ENCODE data around the gene TMEM132C.

Gene TMEM132C

DNA sequence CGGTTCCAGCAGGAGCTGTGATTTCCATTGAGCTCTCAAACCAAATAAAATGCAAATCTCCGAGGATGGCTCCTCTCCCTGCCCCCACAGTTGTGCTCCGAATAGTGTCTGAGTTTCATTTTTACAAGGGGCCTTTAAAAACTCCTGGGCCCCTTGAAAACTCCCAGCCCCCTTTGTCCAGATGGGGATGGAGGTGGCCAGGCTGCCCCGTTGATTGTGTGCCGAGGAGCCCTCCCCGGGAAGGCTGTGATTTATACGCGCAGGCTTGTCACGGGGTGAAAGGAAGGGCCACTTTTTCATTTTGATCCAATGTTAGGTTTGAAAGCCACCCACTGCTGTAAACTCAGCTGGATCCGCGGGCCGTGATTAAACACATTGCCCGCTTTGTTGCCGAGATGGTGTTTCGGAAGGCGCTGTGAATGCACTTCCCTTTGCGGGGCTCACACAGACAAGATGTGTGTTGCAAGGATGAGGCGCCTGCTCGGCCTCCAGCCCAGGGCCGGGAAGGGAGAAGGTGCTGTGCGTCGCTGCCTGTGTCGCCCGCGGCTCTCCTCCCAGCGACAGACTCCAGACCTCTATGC lies 98.8 kb downstream of the TMEM132C start:
- ChIA-PET POLR2A (no interaction called here), CTCF (no interaction called here)
- H3K4me3 ChIP-seq (ENCODE audit: low read depth, low read length): no peak overlapping the region
- TF ChIP-seq, protein P1, sequence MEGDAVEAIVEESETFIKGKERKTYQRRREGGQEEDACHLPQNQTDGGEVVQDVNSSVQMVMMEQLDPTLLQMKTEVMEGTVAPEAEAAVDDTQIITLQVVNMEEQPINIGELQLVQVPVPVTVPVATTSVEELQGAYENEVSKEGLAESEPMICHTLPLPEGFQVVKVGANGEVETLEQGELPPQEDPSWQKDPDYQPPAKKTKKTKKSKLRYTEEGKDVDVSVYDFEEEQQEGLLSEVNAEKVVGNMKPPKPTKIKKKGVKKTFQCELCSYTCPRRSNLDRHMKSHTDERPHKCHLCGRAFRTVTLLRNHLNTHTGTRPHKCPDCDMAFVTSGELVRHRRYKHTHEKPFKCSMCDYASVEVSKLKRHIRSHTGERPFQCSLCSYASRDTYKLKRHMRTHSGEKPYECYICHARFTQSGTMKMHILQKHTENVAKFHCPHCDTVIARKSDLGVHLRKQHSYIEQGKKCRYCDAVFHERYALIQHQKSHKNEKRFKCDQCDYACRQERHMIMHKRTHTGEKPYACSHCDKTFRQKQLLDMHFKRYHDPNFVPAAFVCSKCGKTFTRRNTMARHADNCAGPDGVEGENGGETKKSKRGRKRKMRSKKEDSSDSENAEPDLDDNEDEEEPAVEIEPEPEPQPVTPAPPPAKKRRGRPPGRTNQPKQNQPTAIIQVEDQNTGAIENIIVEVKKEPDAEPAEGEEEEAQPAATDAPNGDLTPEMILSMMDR (IDR thresholded peaks at IDR 0.05; ENCODE audit: insufficient read depth, low read length, missing control alignments): no peak
- no peak for DNase-seq (ENCODE audit: low read depth, low spot score)

DNA sequence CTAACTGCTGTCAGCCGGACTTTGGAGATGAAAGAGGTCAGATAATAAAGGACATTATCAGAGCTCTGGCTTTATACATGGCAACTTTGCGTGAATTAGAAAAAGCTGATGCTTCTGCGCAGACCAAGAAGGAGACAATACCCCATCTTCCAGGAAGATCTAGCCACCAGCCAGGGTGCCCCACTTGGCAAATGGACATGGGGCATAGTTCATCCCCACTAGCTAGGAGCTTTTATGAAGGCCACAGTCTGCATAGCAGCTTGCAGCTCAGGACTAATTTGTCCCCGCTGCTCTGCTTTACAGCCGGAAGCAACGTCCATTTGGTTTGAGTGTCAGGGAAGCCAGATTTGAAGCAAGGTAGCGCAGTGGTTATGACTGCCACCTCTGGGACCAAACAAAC lies 101.0 kb downstream of the TMEM132C start:
- no peak for DNase-seq (ENCODE audit: low read depth, low spot score)
- ChIA-PET CTCF (no interaction called here), POLR2A (no interaction called here)
- TF ChIP-seq, protein P1 (IDR thresholded peaks at IDR 0.05; ENCODE audit: insufficient read depth, low read length, missing control alignments): no peak
- no peak overlapping the region for H3K4me3 ChIP-seq (ENCODE audit: low read depth, low read length)

DNA sequence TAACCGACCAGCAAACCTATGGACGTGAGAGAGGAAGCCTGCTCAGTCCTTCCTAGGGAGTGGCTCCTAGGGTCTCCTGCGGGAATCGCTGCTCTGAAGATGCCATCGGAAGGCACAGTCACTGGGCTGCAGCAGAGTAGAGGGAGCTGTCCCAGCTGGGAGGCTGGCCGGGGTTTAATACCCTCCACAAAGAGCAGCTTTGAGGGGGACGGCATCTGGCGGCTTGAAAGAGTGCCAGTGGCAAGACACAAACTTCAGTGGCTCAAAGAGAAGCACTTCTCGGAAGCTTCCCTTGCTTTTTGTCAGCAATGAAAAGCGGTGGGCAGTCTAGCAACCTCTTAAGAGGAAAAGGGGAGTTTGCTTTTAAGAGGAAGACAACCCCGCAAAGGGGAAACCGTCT lies 114.6 kb downstream of the TMEM132C start:
- TF ChIP-seq, protein P1 (IDR thresholded peaks at IDR 0.05; ENCODE audit: insufficient read depth, low read length, missing control alignments): no peak
- CTCF ChIA-PET: no interaction called here
- no peak for DNase-seq (ENCODE audit: low read depth, low spot score)
- POLR2A ChIA-PET: no interaction called here
- no peak overlapping the region for H3K4me3 ChIP-seq (ENCODE audit: low read depth, low read length)

DNA sequence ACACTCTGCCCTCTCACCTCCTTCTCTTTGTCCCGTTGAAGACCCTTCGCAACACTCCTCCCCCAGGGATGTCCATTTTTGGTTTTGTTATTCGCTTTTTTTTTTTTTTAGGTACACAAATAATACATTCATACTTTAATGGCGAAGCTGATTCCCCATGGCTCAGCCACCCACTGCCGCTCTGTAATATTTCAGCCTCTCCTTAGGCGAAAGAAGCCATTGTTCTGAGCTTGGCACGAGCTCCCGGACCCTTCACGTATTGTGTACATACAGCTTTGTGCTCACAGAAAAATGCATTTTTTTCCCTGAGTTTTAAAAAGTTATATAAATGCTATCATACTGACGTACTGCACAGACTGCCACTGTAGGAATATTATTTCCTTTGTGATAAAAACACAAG lies 115.0 kb downstream of the TMEM132C start:
- TF ChIP-seq, protein P1 (IDR thresholded peaks at IDR 0.05; ENCODE audit: insufficient read depth, low read length, missing control alignments): no peak
- CTCF ChIA-PET: no interaction called here
- no peak for DNase-seq (ENCODE audit: low read depth, low spot score)
- POLR2A ChIA-PET: no interaction called here
- H3K4me3 ChIP-seq (ENCODE audit: low read depth, low read length): no peak overlapping the region

DNA sequence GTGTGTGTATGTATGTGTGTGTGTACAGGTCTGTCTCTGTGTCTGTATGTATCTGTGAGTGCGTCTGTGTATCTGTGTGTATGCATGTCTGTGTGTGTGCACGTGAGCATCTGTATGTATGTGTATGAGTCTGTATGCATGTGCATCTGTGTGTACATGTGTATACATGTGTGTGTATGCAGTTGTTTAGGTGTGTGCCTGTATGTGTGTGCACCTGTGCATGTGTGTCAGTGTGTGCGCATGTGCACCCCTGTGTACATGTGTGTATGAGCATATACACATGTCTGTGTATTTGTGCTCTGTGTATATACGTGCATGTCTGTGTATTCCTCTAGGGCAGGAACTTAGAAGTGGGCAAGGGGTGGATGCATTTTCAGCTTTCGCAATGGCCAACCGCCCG lies 116.0 kb downstream of the TMEM132C start:
- ChIA-PET CTCF (no interaction called here), POLR2A (no interaction called here)
- no peak overlapping the region for H3K4me3 ChIP-seq (ENCODE audit: low read depth, low read length)
- DNase-seq (ENCODE audit: low read depth, low spot score): no peak
- TF ChIP-seq, protein P1 (IDR thresholded peaks at IDR 0.05; ENCODE audit: insufficient read depth, low read length, missing control alignments): no peak

DNA sequence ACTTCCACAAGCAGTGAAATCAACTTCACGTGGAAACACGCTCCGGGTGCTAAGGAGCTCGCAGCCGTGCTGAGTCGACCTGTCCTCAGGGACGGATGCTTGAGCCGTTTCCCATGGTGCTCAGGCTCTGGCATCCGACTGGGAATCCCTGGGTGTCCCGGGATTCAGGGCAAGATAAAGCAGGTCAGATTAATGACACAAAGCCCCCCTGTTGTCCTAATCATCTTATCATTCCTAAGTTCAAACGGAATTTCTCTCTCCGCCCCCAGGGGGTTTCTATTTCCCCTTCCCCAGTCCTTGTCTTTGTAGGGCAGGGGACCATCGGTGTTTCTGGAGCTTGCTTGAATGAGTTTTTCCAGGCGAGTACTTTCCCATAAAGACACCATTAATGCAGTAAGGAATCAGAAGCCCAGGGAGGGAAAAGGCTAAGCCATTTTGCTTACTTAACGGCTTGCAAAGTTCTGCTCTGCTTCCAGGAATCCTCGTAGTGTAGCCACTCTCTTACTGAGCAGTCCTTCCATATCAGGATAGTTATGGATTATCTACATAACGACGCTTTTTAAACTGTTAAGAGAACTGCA lies 116.5 kb downstream of the TMEM132C start:
- CTCF ChIA-PET: no interaction called here
- no peak for DNase-seq (ENCODE audit: low read depth, low spot score)
- TF ChIP-seq, protein P1 (IDR thresholded peaks at IDR 0.05; ENCODE audit: insufficient read depth, low read length, missing control alignments): no peak
- POLR2A ChIA-PET: no interaction called here
- no peak overlapping the region for H3K4me3 ChIP-seq (ENCODE audit: low read depth, low read length)
